GM12878 (cell line): Measurements from ENCODE around the gene DAD1.

Source experiments
- ESRRA ChIP-seq: IDR thresholded peaks from 2 replicates; pipeline ENCODE4 v1.6.1; 2012; ENCODE audit warnings: mild to moderate bottlenecking, low read length, improper control_type of control experiment
- GATAD2B ChIP-seq: fragments of 450-650 bp; conservative IDR thresholded peaks from 2 replicates; pipeline ENCODE4 v1.6.1; 2017; ENCODE audit warnings: low read depth, mild to moderate bottlenecking, moderate library complexity
- POLR2A ChIP-seq: IDR thresholded peaks from 2 replicates; pipeline ENCODE4 v1.6.1; 2011; ENCODE audit warnings: low read depth, mild to moderate bottlenecking, low read length
- RAD21 ChIP-seq: IDR thresholded peaks from 2 replicates; pipeline ENCODE4 v1.6.1; 2011; ENCODE audit warnings: mild to moderate bottlenecking, low read depth, low read length, moderate library complexity; ENCODE audit not compliant: insufficient read depth
- USF2 ChIP-seq: IDR thresholded peaks from 2 replicates; pipeline ENCODE4 v1.6.1; 2011; ENCODE audit warnings: low read depth, low read length, improper control_type of control experiment, borderline replicate concordance
- TF ChIP-seq, protein P1 (sequence below), 3 experiments: IDR thresholded peaks in 2 of 3; conservative IDR thresholded peaks in 1 of 3; 2 replicates each; pipeline ENCODE4 v1.5.1; 2011; ENCODE audit warnings: low read depth in 3 of 3, low read length in 3 of 3, mild to moderate bottlenecking in 3 of 3, control low read depth in 2 of 3, moderate library complexity in 2 of 3, inconsistent platforms in 1 of 3, mixed read lengths in 1 of 3; ENCODE audit not compliant: control insufficient read depth in 2 of 3, insufficient read depth in 1 of 3; ENCODE audit errors: extremely low read depth in 1 of 3

DNA sequence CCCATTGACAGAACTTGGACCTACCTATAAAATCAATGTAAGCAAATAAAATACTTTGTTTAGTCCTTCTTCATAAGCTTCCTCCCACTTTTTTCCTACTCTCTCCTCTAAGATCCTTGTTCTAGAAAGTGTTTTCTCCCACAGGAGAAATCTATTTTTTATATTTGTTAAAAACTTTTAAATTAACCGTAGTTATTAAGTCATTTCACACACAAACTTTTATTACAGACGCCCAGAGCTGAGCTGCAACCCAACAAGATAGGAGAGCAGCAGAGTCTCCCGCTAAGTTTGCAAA lies 27.7 kb downstream of the DAD1 start:
- TF ChIP-seq ESRRA (no peak), RAD21 (no peak), POLR2A (no peak), GATAD2B (no peak), USF2 (no peak)
- TF ChIP-seq, protein P1, sequence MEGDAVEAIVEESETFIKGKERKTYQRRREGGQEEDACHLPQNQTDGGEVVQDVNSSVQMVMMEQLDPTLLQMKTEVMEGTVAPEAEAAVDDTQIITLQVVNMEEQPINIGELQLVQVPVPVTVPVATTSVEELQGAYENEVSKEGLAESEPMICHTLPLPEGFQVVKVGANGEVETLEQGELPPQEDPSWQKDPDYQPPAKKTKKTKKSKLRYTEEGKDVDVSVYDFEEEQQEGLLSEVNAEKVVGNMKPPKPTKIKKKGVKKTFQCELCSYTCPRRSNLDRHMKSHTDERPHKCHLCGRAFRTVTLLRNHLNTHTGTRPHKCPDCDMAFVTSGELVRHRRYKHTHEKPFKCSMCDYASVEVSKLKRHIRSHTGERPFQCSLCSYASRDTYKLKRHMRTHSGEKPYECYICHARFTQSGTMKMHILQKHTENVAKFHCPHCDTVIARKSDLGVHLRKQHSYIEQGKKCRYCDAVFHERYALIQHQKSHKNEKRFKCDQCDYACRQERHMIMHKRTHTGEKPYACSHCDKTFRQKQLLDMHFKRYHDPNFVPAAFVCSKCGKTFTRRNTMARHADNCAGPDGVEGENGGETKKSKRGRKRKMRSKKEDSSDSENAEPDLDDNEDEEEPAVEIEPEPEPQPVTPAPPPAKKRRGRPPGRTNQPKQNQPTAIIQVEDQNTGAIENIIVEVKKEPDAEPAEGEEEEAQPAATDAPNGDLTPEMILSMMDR (IDR thresholded peaks at IDR 0.05 in 2 of 3, conservative IDR thresholded peaks at IDR 0.05 in 1 of 3; ENCODE audit: control insufficient read depth in 2 of 3, extremely low read depth in 1 of 3, insufficient read depth in 1 of 3, low read depth in 3 of 3, low read length in 3 of 3) = no peak
